Measurements from ENCODE around the gene LGR4.

Gene LGR4

GRCh38 chr11:27375370-27375769, 97.2 kb downstream of the LGR4 start:
- DNase-seq, result no peak

- DNase-seq, result no peak
Measured at GRCh38 chr11:27373856-27374602, 98.6 kb downstream of the LGR4 start.

GRCh38 chr11:27373392-27373791, 99.2 kb downstream of the LGR4 start:
- DNase-seq, result no peak

DNA sequence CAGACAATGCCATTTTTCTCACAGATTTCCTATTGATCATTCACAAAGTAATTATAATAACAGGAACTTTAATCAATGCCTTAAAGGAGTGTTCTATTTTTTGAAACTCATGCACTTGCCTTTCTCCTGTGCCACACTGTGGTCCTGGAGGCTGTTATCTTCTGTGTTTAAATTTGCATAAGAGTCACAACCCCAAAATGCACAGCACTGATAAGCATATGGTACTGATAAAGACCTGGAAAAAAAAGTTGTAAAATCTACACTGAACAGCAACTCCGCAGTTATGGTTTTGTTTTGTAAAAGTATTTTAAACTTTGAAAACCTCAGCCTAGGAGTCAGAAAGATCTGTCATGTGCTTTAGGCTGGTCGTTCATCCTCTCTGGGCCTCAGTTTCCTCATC, 100.4 kb downstream of the LGR4 start:
- no peak for DNase-seq

DNA sequence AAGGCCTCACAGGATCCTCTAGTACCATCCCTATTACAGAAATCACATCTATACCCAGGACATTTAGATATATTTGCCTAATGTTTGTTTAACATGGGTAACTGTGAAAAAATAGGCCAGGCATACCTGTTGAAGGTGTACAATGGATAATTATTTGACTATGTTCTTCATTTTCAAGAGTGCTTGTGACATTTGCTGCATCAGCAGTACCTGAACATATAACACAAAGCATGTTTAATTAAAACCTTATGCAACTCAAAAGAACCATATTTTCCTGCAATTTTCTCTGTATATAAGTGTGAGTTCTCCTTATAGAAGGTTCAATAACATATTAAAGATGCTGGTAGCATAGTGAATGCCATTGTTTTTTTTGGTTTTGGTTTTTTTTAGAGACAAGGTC, 101.1 kb downstream of the LGR4 start:
- DNase-seq, result no peak

GRCh38 chr11:27370374-27370773, 102.2 kb downstream of the LGR4 start:
- no peak for DNase-seq

DNA sequence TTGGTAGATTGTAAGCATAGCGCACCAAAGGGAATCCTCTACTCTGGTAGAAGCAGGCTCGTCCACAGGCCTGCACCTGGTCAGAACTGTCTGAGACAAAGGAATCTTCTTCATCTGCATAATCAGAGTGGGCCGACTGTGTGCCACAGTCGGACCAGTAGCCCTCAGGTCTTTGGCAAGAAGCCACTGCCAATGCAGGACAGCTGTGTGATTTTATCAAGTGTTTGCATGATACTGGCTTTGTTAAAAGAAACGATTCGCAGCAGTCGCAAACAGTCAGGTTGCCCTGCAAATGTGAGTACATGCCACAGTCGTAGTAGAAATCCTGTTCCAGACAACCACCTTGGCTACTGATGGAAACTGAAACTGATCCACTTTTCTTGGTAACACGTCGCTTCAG, 104.7 kb downstream of the LGR4 start:
- DNase-seq, result no peak

DNA sequence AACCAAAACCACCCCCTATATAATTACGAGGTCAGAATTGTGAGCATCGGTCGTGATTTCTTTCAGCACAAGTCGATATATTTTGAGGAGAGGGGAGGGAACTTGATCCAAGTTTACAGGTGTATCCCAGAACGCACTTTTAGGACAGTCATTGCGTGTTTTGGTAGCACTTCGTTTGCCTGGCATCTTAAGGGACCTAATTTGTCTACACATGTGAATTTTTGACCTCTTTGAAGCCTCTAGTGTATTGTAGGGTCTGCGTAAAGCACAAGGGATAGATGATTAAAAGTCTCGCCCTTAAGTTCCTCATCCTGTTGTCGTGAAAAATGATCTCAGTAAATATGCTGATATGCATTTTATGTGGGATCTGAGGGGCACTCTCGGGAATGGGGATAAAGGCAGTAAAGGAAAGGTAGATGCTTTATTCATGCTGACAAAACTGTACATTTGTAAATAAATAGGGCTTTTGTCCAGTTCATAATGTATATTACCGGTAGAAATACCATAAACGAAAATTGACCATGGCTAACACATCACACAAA, 108.9 kb downstream of the LGR4 start:
- no peak for DNase-seq

DNA sequence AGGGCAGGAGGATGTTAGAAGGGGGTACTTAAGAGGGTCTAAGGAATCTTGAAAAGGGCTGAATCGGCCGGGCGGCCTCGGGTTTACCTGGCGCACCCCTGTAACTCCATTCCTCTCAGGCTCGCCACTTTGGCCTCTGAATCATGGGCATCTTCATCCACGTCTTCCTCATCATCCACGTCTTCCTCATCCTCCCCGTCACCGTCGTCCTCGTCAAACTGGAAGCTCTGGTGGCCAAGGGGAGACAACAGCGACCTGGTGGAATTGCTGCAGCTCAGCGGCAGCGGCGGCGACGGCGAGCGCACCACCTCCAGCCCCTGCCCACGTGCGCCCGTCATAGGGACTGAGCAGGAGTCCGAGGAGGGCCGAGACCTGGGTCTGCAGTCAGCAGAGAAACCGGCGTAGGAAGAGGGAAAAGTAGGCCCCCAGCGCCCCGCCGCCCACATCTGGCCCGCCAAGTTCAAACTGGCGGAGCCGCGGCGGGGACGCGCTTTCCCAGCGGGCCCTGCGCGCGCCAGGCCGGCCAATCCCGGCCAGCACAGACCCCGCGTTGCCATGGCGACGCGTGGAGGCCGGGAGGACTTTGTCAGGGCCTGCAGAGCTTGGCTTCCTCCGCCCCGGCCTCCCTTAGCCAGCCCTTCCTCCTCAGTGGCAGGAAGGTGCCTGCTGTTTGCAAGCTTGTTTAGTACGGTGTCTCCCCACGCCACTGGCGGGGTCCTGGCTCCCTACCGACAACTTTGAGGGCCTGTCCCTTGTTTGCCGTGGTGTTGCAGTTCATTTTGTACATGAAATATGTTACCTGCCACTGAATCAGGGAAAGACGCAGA, 109.6 kb downstream of the LGR4 start, which contains the start of gene CCDC34:
Gene CCDC34, minus strand, starts transcription at position 467 of the 827 bp plus-strand sequence. Its CDS starts 21 bp downstream, at position 446.
- peak; percentile 88 for DNase-seq

DNA sequence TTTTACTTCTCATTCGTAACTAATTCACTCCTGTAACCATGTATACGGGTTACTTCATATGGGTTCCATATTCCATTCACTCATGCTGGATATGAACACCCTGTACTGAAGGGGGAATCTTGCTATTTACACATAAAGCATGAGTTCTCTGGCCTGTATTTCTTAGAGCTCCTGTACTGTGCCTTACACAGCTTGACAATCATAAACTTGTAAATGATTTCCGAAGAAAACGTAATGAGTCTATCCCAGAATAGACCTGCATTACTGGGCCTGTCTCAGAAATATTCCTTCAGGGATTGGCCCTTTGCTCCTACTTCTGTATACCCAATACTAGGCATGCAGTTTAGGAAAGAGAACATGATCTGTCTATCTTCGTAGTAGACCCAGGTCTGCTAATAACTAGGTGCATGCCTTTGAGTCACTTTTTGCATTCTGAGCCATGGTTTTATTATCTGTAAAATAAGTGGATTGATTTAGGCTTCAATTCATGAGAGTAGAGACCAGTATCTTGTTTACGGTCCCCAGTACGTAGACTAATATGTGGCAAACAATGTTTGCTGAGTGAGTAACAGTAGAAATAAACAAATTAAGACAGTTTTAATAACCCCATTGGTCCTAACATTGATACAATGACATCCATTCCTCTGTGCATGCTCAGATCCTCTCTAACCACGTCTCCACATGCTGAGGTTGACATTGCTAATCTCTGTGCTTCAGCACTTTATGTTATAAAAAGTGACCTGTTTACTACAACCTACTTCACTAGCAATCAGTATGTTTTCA, 110.8 kb downstream of the LGR4 start:
- DNase-seq, result no peak

- DNase-seq, result no peak
Measured at GRCh38 chr11:27358296-27358695, 114.3 kb downstream of the LGR4 start.

- no peak for DNase-seq
Measured at GRCh38 chr11:27357250-27357649, 115.3 kb downstream of the LGR4 start.

DNA sequence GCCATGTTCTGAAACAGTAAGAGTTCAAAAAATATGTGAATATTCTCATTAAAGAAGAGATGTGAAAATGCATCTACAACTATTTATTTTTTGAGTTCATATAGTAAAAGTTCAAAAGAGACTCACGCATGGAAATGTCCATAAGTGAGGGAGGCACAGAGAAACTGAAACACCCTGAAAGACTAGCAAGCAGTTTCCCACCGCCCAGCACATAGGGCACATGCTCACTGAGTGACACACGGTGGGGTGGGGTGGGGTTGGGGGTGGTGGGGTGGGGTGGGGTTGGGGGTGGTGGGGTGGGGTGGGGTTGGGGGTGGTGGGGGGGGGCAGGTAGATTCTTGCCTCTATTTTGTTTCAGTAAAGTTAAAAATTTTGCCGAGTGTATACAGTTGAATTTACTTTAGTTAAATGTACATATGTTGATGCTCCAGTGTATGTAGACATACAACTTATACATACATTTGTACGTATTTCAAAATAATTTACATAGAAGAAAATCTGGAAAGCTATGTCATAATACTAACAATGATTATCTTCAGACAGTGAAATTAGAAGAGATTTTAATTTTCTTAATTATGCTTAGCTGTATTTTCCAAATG, 115.9 kb downstream of the LGR4 start:
- DNase-seq, result no peak

DNA sequence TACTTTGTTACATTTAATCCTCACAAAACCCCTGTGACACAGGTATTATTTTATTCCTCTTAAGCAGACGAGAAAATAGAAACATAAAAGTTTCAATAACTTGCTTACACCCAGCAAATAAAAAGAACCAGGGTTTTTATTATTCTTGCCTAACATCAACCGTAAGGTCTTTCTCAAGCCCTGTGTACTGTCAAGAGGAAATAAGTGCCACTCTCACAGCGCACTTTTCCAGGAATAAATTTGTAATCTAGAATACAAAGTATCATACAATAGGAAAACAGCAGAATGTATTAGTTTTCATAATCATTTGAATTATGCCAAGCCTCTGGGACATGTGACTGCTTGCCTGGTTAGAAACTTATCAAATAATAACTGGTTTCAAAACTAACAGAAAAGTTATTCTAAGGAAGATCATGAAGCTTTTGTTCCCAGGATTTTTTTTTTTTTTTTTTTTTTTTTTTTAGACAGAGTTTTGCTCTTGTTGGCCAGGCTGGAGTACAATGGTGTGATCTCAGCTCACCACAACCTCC, 117.0 kb downstream of the LGR4 start:
- DNase-seq, result no peak

DNA sequence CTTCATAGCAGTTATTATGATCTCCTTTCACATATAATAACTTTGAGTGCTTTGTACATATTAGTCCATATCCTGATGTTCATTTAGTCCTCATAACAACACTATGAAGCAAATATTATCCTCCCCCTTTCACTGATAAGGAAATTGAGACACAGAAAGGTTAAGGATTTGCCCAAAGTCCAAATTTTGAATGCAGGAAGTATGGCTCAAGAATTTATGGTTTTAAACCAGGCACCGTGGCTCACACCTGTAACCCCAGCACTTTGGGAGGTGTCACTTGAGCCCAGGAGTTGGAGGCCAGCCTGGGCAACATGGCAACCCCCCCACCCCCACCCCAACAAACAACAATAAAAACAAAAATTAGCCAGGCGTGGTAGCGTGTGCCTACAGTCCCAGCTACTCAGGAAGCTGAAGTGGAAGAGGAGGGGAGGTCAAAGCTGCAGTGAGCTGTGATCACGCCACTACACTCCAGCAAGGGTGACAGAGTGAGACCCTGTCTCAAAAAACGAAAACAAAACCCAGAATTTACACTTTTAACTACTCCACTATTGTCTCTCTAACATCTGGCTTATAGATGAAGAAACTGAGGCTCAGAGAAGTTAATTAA, 118.1 kb downstream of the LGR4 start:
- DNase-seq, result no peak

GRCh38 chr11:27353593-27354358, 118.8 kb downstream of the LGR4 start:
- DNase-seq, result no peak

- no peak for DNase-seq
Measured at GRCh38 chr11:27352781-27353180, 119.8 kb downstream of the LGR4 start.

DNA sequence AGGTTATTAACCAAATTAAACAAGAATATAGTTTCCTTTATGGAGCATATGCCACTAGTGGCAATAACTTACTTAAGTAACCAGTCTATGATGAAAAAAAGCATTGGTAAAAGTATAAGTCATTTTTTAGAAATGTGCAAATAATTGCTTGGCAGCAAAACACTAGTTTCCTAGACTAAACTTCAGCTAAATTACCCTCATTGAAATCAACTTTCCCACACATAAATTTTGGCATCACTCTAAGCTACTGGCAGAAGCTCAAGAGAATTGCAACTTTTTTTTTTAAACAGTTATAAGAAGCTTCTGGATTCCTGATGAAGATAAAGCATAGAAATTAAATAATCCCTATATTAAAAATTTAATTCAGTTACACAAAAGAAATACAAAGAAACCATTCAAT, 122.1 kb downstream of the LGR4 start:
- no peak for DNase-seq

DNA sequence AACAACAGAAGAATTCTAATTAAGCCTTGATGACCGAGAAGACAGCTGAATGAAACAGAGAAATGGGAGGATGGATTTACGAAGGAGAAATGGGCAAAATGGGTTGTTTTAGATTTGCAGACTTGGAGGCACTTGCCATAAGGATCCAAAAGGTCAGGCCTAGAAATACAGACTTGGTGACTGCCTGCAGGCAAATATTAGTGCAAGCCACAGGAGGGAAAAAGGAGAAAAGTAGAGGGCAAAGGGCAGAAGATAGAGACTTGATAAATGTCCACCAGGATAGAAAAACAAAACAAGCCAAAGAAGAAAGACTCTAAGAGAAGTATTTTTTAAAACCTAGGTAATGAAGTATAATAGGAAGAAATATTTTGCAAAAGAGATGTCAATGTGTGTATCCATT, 122.7 kb downstream of the LGR4 start:
- DNase-seq, result no peak

DNA sequence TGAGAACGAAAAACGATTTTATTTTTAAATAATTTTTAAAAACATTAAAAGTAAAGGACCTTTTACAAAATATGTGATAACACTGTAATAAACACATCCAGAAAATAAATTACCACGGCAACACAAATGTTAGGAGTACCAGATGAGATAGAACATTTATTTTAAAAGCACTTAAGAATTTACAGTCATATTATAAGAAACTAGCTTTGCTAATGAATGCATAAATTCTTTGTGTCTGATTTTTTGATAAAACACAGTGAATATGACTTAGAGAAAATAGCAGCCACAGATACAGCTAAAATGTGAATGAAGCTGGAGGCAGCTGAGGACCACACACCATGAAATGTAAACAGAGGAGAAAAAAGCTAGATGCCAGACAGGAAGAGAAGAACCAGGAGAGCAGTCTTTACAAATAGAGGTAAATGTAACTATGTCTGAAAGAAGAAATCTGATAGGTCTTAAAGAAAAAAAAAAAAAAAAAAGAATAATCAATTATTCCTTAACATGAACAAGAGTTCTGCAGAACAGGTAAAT, 124.2 kb downstream of the LGR4 start:
- DNase-seq, result no peak
